ENCODE measurements around the gene ITGA7.

The ITGA7 gene

DNA sequence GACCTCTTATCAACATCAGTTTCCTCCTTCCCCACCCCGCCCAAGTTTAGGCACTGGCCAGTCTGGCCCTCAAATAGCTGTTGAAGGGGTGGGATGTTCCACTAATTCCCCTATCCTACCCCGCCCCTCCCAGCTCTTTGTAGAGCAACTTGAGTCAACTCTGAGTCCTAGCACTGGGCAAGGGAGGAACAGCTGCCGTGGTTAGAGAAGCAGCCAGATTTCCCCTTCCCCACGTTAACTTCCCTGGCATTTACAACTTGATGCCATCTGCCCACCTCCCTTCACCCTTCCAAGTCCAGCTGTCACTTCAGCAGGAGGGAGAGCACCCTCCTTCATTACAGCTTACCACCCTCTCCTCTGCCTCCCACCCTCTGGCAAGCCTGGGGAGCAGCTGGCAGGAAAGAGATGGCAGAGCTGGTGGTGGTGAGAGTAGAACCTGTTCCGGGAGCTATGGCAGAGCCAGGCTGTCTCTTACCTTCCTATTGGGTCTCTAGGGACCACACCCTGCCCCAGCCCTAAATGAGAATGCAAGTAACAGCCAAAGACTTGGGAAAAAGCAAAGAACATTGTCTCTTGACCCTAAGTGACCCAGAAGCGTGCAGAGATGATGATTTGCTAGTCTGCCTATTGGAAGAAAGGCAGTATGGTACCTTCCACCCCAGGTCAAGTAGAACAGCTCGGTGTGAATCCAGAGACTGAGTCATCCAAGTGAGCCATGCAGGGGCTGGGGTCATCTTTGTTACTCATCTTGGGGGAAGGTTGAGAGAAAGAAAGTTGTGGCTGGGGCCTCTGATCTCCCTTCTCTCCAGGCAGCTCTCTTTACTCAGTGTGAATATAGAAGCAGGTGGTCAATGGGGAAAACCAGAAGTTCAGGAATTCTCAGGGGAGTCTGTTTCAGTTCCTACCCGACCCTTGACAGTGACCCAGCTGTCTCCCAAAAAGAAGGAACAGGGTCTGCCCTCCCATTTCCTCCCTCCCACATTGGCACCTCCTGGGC lies 9.6 kb upstream of the ITGA7 start:
- no peak for FAIRE-seq

DNA sequence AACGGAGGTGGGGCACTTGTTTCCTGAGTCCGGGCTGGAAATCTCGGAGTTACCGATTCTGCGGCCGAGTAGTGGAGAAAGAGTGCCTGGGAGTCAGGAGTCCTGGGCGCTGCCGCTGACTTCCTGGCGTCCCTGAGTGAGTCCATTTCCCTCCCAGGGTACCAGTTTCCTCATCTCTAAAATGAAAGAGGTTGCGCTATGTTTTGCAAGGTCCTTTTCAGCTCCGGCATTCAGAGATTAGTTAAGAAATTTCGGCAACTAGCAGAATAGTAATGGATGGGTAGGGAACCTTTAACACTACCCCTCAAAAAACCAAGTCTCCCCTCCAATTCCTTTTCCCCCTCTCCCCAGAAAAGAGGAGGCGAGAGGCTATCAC lies 8.9 kb upstream of the ITGA7 start:
- FAIRE-seq: no peak

DNA sequence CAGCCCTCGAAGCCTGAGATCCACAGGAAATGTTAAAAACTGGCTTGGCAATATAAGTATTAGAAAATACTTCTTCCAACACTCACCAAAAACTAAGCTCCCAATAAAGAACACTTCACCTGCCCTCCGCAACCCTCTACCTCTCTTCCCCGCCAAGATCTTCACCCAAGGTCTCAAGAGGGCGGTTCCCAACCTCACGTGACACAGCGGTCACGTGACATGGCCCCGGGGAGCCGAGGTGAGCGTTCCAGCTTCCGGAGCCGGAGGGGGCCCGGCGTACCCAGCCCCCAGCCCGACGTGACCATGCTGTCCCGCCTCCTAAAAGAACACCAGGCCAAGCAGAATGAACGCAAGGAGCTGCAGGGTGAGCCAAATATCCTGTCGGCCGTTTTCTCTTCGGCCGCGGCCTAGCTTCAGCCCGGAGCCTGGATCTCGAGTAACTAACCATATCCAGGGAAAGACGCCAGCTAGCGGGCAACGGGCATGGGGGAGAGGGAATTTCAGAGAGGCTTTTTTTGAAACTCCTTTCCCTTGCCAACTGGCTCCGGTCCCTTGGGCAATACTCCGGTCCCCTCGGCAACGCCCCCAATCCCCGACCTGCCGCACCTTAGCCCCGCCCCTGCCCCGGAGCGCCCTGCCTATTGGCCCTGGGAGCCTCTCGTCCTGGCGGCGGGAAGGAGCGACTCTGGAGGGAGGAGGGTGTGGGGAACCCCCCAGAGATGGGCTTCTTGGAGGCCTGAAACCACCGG lies 8.3 kb upstream of the ITGA7 start, which contains the start of gene BLOC1S1:
BLOC1S1 (plus strand) TSS at position 214 of the 749 bp plus-strand sequence; CDS start at position 220, 6 bp downstream.
- FAIRE-seq: no peak

DNA sequence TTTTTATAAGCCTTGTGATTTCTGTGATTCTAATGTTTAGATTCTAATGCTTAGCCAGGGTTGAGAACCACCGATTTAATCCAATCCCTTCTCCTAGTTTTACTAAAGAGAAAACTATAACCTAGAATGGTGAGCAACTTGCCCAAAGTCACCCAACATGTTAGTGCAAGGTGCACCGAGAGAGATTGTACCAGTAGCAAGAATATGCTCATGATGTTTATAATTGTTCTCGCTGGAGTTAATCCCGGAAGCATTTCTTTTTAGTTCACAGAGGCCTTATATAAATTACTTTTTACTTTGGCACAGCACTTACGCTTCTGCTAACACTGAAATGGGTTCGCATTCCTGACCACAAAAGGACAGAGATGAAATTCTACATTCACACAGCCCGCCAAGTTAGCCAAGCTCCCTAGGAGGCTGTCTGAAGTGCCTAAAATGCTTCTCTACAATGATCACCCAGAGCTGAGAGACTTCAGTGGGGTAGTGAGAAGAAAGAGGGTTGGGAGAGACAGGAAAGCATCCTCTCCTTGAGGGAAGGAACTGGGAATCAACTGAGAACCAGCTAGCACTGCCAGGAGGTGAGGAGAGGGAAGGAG lies 7.6 kb upstream of the ITGA7 start:
- no peak for FAIRE-seq

DNA sequence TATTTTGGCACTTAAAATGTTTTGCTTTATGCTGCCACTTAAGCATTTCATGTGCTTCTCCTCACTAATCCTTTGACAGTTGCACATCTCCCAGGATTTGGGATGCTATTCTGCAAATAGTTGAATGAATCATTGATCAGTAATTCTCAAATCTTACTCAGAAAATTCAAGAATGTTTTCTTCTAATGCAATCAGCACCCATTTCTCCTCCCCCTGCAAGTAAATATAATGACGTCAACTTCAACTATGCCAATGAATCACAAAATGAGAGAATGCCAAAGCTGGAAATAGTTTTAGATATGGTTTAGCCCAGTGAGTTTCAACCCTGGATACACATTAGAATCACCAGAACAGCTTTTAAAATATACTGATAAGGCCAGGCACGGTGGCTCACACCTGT lies 6.0 kb upstream of the ITGA7 start:
- FAIRE-seq: no peak

DNA sequence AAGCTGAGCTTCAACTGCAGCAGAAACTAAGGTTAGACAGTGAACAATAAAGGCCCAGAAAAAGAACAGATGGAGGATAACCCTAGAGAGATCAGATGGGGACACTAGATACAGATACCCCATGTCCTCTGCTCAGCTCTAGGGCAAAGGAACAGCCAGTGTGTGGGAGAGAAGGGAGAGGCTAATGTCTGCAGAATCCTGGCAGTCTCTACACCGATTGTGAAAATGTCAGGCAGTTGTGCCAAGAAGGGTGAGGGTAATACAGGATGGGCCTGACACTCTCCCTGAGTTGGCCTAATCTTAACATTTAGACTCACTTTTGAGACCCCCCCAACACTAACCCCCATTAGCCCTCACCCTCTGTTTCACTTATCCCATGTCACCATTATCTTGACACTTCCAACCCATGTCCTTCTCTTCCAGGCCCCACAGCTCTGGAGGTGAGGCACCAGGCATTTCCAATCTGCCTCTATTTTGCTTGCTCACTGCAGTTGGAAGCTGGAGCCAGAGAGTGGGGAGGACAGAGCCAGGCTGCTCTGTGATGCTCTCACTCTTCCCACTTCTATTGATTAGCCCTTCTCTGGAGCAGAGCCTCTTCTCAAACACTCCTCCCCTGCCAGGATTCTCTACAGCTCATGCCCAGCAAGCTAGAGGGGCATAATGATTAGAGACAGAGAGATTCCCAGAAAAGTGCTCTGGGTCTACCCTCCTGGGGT lies 5.2 kb upstream of the ITGA7 start:
- FAIRE-seq: no peak

DNA sequence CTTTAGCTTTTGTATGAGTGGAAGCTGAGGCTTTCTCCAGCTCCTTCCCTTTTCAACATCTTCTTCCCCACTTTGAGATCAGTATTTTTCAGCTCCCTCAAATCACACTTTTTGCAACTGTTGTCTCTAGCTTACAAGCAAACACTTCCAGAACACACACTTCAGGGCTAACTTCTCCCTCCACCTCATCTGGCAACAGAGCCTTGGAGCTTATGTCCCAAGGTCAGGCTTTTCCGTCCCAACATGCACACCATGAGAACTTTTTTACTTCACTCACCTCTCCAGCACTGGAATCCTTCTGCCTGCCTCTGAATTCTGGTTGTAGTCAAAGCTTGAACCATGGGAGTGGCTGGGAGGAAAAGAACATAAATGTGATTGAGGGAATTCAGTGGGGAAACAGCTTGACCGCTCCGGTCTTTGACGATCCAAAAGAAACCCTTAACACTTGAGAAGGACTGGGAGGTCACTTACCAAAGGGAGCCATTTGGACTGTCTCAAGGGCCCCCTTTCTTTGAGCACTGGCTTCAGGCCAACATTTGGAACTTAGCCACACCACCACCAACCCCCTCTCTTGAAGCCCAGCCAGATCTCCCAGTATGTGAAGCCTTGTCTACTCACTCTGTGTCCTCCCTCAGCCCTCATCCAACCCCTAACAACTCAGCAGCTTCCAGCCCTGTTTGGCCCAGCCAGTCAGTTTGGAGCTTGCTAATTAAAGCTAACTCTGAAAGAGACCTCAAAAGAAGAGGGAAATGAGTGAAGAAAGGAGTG lies 4.3 kb upstream of the ITGA7 start:
- FAIRE-seq: no peak

DNA sequence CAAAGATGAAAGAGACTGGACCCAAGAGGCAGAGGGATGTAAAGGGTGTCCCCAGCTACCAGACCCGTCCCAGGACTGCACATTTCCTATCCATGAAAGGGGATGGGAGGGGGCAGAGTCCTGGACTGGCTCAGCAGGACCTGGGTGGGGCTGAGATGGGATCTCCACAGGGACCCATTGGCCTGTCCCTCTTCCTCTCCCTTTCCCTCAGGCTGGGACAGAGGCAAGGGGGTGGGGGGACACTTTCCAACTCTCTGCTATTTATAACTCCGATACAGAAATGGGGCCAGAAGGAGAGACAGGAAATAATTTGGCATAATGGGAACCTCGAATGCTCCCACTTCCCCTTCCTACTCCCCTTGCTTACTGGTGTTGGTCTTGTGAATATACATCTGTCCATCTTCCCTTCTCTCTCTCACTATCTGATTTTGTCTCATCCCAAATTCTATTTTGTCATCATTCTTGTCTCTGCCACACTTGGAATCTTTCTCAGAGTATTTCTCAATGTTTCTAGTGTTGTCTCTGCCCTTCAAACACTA lies 1.1 kb upstream of the ITGA7 start:
- no peak for FAIRE-seq

DNA sequence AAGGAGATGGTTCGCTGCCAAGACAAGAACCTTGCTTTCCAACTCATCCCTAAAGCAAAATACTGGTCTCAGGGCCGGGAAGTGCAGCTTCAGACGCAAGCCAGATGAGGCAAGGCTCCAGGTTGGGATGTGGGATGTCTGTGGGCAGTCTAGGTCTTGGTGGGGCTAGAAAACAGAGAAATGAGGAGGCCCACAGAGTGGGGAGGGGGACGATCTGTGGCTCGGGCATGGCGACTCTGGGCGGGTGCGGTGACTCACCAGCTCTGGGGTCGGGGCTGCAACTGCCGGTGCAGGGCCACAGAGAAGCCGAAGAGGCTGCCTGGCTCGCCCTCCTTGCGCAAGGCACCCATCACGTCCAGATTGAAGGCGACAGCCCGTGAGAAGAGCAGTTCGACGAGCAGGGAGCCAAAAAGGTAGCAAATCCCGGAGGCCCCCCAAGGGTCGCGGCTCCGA lies 459 bp downstream of the ITGA7 start:
- no peak for FAIRE-seq

DNA sequence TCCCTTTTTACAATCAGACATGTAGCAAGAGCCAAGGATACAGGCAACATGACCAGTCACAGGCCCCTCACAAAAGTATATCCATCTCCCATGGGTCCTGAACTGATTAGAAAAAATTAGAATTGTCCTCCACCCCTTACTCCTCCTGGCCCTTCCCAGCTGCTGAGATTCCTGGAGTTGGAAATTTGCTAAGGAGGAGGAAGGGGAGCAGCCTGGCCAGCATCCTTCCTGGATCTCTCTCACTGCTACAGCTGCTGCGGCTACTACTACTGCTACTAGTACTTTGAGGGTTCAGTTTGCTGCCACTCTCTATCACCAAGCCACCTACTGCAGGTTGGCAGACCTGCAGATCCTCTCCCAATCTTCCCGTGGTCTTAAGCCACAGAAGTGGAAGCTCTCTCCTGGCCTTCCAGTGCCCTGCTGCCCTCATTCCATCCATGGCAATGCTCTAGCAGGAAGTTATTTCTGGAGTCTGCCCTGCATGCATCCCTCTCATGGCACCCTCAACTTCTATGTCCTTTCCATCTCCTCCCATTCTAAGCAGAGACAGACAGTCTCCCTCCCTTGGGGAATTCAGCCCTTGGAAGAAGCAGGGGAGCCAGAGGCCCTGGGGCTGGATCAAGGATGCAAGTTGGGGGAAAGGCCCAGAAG lies 1.0 kb downstream of the ITGA7 start:
- no peak for FAIRE-seq

DNA sequence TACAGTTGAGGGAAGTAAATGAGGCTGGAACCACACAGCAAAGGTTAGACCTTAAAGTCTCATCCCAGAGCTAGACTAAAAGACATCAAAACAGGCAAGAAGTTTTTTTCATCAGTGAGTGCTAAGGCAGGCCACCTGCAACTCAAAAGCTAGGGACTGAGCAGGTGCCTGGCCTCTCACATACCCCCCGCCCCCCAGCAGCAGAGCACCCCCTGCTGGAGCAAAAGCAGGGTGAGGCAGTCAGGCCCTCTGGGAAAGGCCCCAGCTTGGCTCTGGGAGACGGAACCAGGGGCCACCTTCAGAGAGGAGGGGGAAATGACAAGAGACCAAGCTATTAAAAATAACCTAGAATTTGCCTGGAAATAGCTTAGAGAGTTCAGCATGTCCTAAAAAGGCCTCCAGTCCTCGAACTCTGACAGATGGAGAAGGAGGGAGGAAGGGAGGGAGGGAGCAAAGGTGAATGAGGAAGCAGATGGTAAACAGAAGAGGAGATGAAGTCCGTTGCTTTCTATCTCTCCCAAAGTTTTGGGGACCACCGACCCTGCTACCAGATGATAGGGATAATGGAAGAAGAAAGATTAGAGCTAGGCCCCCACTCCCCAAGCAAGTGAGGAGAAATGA lies 1.8 kb downstream of the ITGA7 start:
- no peak for FAIRE-seq

DNA sequence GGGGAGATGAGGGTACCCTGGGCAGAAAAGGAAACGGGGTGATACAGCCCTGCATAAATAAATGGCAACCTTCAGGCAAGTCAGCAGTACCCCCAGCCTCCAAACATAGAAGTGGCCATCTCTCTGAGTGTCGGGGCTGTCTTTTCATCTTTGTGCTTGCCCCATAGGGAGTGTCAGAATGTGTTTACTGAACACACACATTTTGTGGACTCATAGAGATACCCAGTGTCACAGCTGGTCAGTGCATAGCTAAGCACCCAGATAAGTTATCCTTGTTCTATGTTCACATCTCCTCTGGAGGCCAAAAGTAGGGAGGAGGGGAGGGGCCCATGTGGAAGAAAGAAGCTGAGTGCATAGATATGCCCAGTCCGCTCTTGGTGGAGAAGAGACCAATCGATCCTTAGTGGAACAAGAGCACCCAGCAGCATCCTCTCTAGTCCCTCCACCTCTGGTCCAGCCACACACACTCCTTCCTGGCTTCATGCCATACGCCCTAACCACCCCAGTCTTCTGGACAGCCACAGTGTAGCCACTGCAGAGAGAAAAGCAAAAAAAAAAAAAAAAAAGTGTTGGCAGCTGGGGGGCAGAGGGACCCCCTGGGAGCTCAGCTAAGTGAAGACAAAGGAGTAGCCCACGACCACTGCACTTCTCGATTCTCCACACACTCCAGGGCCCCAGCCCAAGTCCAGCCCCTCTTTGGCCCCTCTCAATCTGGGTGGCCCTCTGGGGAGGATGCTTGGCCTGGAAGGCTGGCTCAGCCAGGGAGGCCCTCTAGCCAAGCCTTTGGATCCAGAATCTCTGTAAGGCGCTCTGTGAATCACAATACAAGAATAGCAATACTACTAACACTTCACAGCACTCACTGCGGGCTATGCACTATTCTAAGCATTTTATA lies 2.6 kb downstream of the ITGA7 start:
- FAIRE-seq: no peak

DNA sequence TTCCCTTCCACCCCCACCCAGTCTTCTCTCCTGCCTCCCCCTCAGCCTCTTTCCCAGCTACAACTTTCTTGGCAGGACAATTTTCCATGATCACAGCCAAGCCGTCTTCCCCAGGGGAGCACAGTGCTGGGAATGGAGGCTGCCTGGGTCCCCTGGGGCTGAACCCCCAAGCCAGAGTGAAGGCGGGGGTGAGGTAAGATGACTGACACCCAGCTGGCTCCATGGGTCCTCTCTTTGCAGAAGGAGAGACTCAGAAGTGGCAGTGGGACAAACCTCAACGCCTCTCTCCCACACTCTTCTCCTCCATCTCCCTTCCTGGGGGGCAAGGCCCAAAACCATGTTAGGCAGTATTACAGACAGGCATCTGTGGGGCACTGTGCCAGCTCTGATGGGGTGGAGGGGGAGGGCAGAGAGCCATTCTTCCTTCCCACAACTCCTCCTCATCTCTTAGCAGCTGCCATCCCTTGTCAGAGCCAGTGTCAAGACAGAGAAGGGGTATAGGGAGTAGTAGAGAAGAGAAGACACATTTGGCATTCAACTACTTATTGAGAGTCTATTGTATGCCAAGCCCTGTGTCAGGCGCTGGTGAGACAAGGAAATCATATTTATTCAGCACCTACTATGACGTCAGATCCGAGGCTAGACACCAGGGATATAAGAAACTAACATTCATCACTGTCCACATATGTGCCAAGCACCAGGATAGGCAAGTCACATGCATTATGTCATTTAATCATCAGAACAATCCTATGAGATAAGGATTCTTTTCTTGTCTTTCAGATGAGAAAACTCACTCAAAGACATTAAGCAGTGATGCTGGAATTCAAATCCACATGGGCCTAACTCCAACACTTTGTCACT lies 3.6 kb downstream of the ITGA7 start:
- FAIRE-seq: no peak

DNA sequence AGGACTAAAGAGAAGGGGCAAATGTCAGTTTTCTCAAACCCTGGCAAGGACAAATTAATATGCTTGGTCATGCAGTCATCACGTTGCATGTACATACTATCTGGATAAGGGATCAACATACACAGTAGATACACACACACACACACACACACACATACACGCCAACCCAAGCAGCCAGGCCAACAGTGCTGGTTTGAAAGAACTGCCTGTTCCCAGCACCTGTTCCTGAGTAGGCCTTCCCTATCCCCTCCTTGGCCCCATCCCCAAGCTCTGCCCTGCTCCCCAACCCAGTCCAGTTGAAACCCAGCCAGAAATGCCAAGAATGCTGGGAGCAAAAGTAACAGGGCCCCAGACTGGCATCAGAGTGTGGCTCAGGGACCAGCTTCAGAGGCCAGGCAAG lies 4.4 kb downstream of the ITGA7 start:
- FAIRE-seq: no peak

DNA sequence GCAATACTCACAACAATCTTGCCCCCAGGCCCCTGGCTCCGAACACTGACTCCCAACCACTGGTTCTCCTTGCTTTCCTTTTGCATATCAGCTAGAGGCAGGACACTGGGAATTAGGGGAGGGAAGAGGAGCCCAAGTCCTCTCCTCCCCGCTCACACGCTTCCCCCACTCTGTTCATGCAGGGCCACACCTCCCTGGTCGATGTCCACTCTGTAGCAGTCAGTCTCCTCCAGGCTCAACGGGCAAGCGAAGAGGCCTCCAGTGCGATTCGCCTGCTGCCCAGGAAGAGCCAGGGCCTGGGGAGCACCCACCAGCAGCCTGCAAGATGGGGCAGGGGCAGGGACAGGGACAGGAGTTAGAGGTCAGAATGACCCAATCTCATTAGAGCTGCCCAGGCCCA lies 4.8 kb downstream of the ITGA7 start:
- FAIRE-seq: no peak

DNA sequence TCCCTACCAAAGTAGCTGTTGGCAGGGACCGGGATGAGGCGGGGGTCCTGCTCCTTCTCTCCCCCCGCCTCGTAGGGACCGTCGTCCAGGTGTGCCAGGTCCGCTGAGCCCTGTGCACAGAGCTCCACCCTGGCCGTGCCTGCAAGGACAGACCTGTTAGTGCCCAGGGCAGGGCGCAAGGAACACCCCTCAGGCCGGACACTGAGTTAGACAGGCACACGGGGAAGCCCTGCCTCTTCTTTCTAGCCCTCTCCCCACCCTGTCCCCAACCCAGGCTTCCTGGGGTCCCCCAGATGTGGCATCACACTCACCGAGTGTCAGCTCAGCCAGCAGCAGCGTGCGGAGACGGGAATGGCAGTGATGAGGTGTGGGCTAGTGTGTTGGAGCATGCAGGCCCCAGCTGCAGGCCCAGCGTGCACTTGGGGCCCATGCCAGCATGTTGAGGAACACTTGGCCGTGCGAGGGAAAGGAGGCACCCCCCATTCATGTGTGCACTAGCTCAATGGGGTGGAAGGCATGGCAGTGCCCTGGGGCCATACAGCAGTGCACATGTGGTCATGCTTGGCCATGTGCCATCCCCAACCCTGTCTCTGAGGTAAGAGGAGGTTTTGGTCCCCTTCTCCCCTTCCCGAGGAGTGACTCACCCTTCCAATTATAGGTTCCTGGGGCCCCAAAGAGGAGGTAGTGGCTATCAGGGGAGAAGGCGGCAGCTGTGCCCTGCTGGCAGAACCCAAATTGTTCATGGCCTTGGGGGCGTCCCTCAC lies 7.3 kb downstream of the ITGA7 start:
- FAIRE-seq: no peak

DNA sequence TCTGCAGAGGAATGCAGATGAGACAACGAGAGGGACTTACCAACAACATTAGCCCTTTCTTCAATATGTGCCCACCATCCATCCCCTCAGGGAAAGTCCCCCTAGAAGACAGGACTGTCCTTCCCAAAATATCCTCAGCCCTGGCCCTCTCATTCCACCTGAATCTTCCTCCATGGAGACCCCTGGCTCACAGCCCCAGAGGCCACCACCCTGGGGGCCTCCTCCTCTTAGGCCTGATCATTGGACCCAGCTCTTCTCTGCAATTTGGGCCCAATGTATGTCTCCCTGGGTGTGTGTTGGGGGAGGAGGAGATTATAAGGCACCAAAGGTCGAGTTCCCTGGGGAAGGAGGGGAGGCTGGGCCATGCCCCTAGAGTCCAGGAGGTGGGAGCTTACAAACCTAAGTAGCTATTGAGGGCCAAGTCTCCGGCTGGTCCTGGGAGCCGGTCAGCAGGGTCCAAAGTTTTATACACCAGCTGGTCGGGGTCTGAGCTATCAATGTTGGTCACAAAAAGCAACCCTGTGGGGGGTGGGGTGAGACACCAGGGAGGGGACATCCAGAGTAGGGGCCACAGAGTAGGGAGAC lies 8.1 kb downstream of the ITGA7 start:
- no peak for FAIRE-seq
